ENCODE measurements around the gene ENKD1.

ENKD1 gene

GRCh38 chr16:67662653-67663010 lies 3.9 kb downstream of the ENKD1 start:
- no peak for DNase-seq

GRCh38 chr16:67661886-67662652 lies 4.5 kb downstream of the ENKD1 start:
- no peak for DNase-seq

- DNase-seq, result no peak
Observed at GRCh38 chr16:67661101-67661761, 5.3 kb downstream of the ENKD1 start.

GRCh38 chr16:67660564-67661028 lies 6.0 kb downstream of the ENKD1 start, which contains the start of gene PARD6A:
Gene PARD6A, plus strand, starts transcription at chr16:67660960. Its CDS starts 79 bp downstream, at chr16:67661039.
- DNase-seq, result peak; percentile 97 to 98

DNA sequence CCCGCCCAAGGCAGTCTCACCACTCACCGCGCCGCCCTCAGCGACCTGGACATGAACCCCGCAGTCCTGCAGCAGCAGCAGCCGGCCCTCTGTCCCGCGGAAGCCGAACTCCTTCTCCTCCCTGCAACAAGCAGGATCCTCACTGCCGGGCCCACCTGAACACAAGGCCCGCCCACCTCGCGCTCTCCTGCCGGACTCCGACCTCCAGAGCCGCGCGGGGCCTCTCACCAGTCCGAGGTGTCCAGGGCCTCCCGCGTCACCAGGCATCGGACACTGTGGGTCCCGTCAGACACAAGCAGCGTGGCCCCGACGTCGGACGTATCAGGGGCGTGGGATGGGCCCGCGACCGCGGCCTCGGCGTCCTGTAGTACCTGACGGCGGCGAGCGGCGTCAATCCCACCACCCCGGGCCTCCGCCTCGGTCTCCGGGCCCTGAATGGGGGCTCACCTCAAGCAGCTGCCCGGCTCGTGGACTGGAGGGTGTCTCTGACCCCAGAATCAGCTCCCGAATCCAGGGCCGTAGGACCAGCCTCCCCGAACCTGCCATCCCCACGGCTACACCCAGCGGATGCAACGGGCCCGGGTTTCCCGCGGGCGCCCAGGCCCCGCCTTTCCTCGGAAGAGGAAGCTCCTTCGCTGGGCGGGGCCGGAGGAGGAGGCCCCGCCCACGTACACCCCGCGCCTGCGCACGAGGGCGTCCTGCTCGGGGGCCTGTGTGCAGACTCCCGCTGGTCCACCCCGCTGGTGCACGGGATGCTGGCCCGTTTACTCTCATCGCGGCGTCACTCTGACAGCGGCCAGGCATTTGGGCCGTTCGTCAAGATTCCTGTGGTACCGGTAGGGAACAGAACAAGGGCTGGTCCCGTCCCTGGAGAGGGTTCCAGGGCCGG lies 6.6 kb downstream of the ENKD1 start, which contains the start of gene ACD:
ACD (minus strand) TSS at position 586 of the 889 bp plus-strand sequence; CDS start at position 546, 40 bp downstream.
- DNase-seq, result peak; percentile 93 to 95

DNA sequence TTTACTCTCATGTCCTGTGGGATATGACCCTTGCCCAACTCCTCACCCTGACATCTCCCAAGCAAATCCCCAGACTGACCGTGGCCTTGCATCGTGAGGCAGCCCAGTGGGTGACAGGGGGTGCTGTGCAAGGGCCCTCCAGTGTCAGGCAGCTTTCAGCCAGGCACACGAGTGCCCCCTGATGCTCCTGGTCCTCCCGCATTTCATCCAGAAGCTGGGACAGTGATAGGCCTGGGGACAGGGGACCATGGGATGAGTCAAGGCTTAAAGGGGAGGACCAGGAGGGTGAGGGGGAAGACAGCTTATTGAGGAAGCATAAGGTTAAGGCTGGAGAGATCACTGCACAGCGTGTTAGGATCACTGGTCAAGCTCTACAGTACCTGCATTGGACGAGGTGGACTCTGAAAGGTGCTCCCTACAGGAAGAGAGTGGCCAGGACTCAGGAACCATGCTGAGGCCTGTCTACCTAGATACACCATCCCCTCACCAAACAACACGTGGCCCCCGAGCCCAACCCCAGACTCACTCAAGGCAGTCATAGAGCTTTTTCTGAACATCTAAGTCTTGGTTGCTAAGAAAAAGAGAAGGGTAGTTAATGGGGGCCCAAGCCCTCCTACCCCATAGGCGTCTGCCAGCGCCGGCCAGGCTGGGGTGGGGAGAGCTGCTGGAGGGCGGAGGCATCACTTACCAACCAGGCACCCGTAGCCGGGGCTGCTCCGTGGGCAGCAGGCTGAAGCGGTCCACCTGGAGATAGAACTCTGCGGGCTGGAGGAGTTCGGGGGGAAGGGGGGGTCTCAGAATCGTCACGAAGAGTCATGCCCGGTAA lies 7.5 kb downstream of the ENKD1 start:
- no peak for DNase-seq

- no peak for DNase-seq
Observed at GRCh38 chr16:67657751-67658518, 8.6 kb downstream of the ENKD1 start.

DNA sequence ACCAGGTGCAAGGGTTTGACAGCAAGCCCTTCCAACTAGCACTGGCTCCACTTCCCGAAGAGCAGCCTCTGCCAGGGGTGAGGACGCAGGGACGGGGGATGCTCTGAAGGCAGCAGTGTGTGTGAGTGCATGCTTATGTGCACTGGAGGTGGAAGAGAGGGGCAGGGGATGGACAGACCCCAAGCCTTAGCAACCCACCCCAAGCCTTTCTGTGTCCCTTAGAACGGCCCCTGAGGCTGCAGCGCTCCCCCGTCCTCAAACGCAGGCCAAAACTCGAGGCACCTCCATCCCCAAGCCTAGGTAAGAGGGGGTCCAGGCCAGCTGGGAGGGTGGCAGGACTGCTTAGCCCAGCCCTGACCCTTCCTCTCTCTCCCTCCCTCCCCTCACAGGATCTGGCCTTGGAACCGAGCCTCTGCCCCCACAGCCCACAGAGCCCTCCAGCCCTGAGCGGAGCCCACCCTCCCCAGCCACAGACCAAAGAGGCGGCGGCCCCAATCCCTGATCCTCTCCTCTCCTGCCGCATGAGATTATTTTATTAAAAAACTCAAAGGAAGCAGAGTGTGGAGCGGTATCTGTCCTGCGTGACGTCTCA lies 9.4 kb downstream of the ENKD1 start:
- no peak for DNase-seq

GRCh38 chr16:67656344-67657016 lies 10.1 kb downstream of the ENKD1 start:
- DNase-seq, result no peak

DNA sequence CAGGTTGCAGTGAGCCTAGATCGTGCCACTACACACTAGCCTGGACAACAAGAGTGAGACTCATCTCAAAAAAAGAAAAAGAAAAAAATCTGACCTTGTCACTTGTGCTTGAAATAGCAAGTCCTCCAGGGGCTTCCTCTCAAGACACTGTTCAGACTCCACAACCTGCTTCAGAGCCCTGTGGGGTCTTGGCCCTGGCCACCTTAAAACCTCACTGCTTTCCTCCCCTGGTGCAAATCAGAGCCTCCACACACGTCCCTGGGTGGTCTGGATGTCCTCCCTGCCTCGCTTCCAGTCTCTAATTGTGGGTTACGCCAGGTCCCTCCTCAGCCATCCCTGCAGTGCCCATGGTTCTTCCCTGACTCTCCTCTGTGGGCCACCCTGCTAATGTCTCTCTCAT lies 11.2 kb downstream of the ENKD1 start:
- DNase-seq, result no peak

GRCh38 chr16:67654403-67654911 lies 12.1 kb downstream of the ENKD1 start:
- DNase-seq, result no peak

- no peak for DNase-seq
Observed at GRCh38 chr16:67653789-67654402, 12.7 kb downstream of the ENKD1 start.

- no peak for DNase-seq
Observed at GRCh38 chr16:67653128-67653788, 13.3 kb downstream of the ENKD1 start.

- no peak for DNase-seq
Observed at GRCh38 chr16:67652578-67653127, 13.9 kb downstream of the ENKD1 start.

DNA sequence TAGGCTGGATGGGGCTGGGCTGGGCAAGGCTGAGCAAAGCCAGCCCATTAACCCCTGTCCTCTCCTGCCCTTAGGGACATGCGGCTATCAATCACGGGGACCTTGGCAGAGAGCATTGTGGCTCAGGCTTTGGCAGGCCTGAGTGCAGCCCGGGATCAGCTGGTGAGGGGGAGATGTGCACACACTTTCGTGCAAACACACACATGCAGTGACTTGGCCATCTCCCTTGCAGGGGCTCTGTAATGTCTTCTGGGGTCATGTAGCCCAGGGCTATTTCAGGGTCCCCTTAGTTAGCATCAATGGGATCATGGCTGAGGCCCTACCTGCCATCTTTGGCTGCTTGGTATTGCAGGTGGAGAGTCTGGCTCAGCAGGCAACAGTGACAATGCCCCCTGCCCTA lies 14.7 kb downstream of the ENKD1 start:
- no peak for DNase-seq

DNA sequence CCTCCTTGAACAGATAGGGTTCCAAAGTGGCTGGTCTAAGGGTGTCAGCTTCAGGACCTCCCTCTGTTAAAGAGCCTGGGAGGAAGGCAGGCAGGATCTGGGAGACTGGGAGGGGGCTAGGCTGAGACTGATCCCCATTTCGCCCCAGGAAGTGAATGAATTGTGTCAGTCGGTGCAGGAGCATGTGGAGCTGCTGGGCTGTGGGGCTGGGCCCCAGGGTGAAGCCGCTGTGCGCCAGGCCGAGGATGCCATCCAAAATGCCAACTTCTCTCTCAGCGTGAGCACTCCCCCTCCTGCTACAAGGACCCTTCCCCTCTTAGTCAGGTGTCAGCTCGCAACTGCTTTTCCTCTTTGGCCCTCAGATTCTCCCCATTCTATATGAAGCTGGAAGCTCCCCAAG lies 15.5 kb downstream of the ENKD1 start:
- DNase-seq, result no peak

GRCh38 chr16:67650023-67650422 lies 16.5 kb downstream of the ENKD1 start:
- DNase-seq, result no peak

DNA sequence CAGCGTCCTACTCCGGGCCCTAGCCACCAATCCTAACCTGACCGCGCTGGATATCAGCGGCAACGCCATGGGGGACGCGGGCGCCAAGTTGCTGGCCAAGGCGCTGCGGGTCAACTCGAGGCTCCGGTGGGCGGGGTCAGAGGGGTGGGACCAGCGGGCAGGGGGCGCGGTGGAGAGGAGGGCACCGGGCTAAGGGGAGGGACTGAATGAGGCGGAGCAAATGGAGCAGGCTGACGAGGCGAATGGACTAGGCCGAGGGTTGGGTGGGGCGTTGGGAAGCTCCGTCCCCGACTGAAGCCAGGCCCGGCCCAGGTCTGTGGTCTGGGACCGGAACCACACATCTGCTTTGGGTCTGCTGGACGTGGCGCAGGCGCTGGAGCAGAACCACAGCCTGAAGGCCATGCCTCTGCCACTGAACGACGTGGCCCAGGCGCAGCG lies 17.0 kb downstream of the ENKD1 start:
- no peak for DNase-seq

Data from CD4-positive, alpha-beta T cell treated with Interferon alpha-2 for 1 hour (primary cell).